HG02938 (cell line): ENCODE results near the gene SLC6A5.

Source experiments
- ATAC-seq: cut with Tn5 transposase; IDR thresholded peaks from one replicate; pipeline ENCODE4 v1.9.1; 2021; ENCODE audit warnings: mild to moderate bottlenecking, moderate library complexity; ENCODE audit not compliant: unreplicated experiment

SLC6A5 gene

GRCh38 chr11:20668131-20668809 lies 68.9 kb downstream of the SLC6A5 start:
- no peak for ATAC-seq

DNA sequence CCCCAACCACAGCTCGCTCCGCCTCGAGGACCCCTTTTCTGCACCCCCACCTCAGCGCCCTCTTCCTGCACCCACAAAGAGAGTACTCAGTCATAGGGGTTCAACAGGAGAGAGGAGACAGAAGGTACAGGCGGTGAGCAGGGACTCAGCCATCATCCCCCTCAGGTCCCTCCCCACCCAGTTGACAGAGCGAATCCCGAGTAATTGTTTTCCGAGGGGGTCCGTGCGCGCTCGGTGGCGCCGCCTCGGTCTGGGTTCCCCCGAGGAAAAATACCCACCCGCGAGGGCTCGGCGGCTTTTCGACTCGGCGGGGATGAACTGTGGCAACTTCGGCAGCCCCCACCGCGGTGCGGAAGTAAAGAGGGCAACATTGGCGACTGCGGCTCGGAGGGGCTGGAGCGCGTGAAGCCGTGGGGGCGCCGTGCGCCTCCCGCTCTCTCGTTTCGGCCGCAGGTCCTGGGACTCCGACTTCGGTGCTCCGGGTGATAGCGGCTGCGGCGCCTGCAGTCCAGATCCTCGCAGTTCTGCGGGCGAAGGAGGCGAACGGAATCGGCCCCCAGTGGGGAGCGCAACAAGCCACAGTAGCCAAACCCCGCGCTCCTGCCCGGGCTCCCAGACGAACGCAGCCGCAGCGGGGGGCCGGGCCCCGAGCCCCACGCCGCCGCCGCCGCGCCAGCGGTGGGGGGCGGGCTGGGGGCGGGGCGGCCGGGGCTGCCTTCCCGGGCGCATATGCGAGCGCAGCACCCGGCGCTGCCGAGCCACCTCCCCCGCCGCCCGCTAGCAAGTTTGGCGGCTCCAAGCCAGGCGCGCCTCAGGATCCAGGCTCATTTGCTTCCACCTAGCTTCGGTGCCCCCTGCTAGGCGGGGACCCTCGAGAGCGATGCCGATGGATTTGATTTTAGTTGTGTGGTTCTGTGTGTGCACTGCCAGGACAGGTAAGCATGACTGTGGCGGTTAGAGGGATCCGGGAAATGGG lies 69.7 kb downstream of the SLC6A5 start, which contains the start of gene NELL1:
Gene NELL1 (plus strand): TSS at position 743 of the 976 bp plus-strand sequence.
- no peak for ATAC-seq

DNA sequence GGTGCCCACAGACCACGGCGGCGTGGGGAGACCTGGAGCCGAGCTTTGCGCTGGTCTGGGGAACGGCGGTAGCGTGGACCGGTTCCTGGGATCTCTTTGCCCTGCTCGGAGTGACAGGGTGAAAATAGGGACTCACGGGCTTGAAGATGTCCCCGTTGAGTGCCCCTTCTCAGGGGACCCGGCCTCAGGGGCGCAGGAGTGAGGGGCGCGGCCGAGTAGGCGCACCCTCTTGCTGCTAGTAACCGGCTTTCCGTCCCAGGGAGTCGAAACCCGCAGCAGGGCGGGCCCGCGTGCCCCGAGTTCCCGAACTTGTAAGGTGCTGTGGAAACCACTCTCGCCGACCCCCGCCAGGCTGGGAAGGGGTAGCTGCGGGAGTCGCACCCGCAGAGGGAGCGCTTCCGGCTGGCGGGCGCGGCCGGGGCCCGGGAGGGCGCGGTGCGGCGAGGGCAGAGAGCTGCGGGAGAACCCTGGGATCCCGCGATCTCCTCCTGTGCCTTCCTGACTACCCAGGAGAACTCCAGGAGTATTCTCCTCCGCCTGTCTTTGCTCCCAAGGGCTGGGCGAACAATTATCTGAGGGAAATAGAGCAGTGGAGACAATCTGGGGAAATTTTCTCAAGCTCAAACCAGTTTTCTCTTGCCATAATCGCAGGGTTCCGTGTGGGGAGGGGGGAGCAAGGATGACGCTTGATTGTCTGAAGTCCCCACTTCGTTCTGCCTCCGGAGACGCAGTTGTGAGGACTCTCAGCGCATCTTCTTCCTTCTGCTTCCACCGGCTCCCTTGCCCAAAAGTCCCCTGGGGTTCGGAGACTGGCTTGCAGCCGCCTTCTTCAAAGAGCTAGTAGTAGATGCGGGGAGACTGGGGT lies 70.6 kb downstream of the SLC6A5 start:
- ATAC-seq, result no peak

DNA sequence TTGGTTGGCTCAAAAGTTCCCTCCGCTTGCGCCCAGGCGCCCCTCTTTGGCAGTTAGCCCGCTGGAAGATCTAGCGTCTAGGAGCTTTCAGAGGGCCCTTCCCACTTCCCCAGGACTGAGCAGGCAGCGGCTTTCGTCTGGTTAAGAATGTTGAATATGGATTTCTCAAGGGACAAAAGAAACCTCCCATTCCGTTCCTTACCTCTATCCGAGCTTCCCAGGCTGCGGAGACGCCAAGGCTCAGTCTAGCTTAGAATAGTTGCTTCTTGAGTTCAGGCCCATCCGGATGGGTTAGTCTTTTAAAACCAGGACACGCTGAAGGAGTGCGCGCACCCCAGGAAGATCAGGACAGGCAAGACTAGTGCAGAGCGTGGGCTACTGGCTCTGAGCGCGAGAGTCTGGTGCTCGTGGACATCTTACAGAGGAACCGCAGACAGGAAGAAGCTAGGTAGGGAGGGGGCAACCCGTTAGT lies 71.6 kb downstream of the SLC6A5 start:
- ATAC-seq, result no peak

DNA sequence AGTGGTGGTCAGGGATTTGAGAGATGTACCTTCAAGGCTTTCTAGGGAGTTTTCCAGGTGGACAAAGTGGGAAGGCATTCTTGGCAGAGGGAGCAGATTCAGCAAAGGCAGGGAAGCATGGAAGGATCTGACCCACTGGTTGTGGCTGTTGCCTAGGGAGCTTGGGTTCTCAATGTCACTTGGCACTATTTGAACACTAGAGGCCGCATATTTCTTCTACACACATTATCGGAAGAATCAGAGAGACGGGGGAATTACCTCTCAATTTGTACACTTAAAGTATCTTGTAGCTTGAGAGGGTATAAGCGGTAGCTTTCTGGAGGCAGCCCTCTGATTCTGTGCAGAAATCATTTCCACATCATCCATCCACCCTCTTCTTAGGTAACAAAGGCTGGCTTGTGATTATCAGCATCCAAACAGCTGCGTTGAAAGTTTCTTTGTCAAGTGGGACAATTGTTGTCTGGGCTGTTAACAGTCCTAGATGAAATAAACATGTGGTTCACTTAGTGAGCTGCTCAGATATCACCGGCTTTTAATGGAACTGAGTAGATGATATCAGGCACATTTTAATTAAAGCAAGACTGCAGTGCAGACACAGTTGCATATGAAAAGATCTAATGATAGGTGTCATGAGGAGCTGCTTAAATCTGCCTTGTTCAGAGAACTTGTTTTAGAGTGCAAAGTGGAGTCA lies 72.6 kb downstream of the SLC6A5 start:
- no peak for ATAC-seq

DNA sequence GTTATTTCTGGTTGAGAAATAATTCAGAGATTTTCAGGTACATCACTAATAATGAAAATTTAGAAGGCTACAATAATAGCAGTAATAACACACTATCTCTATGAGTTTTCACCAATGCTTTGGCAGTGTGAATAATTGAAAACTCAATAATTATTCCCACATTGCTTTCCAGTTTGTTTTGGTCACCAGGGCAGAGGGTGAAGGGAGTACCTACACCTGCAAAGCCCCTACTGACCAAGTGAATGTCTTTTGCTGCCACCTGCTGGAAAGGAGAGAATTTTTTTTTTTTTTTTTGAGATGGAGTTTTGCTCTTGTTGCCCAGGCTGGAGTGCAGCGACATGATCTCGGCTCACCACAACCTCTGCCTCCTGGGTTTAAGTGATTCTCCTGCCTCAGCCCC lies 73.2 kb downstream of the SLC6A5 start:
- no peak for ATAC-seq

DNA sequence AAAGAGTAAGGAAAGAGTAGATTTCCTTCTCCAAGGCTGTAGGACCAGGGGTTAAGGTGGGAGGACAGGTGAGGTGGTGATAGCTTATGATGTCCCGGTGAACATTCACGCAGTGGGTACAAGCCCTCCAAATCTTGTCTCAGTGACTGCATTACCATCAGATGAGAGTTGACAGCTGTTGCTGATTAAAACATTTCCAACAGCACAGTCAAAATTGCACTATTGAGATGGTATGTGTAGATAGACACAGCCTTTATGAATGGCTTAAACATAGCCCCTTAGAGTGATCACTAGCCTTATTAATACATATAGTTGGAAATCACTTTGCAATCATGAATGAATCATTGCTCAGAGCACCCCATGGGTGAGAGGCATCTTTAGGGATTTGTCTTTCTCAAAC lies 77.2 kb downstream of the SLC6A5 start:
- ATAC-seq, result no peak

DNA sequence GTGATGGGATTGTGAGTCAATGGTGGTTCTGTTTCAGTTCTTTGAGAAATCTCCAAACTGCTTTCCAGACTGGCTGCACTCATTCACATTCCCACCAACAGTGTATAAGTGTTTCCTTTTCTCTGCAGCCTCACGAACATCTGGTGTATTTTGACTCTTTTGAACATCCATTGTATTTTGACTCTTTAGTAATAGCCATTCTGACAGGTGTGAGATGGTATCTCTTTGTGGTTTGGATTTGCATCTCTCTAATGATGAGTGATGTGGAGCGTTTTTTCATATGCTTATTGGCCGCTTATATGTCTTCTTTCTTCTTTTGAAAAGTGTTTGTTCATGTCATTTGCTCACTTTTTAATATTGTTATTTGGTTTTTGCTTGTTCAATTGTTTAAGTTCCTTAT lies 89.4 kb downstream of the SLC6A5 start:
- ATAC-seq, result no peak

DNA sequence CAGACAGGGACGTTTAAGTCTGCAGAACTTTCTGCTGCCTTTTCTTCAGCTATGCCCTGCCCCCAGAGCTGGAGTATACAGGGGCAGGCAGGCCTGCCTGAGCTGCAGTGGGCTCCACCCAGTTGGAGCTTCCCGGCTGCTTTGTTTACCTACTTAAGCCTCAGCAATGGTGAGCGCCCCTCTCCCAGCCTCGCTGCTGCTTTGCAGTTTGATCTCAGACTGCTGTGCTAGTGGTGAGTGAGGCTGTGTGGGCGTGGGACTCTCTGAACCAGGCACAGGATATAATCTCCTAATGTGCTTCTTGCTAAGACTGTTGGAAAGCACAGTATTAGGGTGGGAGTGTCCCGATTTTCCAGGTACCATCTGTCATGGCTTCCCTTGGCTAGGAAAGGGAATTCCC lies 108.5 kb downstream of the SLC6A5 start:
- no peak for ATAC-seq
